ENCODE measurements around the gene CXorf58.

- TF ChIP-seq RAD21 (IDR thresholded peaks at IDR 0.05; ENCODE audit: low read length) (no peak), TAF1 (IDR thresholded peaks at IDR 0.05; ENCODE audit: borderline replicate concordance, low read depth, low read length) (no peak), SIN3A (IDR thresholded peaks at IDR 0.05; ENCODE audit: borderline replicate concordance, low read depth, low read length) (no peak)
- TF ChIP-seq, protein P1, sequence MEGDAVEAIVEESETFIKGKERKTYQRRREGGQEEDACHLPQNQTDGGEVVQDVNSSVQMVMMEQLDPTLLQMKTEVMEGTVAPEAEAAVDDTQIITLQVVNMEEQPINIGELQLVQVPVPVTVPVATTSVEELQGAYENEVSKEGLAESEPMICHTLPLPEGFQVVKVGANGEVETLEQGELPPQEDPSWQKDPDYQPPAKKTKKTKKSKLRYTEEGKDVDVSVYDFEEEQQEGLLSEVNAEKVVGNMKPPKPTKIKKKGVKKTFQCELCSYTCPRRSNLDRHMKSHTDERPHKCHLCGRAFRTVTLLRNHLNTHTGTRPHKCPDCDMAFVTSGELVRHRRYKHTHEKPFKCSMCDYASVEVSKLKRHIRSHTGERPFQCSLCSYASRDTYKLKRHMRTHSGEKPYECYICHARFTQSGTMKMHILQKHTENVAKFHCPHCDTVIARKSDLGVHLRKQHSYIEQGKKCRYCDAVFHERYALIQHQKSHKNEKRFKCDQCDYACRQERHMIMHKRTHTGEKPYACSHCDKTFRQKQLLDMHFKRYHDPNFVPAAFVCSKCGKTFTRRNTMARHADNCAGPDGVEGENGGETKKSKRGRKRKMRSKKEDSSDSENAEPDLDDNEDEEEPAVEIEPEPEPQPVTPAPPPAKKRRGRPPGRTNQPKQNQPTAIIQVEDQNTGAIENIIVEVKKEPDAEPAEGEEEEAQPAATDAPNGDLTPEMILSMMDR (IDR thresholded peaks at IDR 0.05): no peak
These were observed 29.3 kb downstream of the CXorf58 start for GRCh38 chrX:23937100-23937499.
